ENCODE results near the gene KRT71. TPM values are rescaled to one million over a fixed set of nuclear protein-coding genes. Genes with fewer than 3 reads are reported as not detected.

KRT71 gene
- polyA plus RNA-seq, 1 donor from 2014 or later: not detected

DNA sequence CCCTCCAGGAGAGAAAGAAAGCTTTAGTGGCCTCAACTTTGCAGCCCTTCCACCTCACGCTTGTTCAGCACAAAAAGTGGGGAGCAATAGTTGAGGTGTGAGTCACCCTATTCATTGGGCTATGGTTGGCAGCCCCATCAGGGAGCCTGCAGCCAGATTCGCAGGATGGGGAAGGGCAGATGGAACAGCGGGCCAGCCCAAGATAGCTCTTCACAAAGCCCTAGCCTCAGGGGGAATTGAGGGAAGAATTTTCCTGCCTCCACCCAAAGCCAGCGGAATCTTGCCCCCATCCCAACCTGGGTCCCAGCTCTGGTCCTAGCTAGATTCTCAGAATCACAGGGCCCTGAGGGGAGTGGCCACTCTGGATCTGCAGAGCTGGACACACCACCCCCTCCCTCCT lies 29.1 kb downstream of the KRT71 start:
- H3K36me3 ChIP-seq (ENCODE audit: insufficient read depth, low read length): no peaks in the 10 kb centered on the region
- H3F3A ChIP-seq (ENCODE audit: insufficient read depth, low read length, poor library complexity, severe bottlenecking): no peaks in the 10 kb centered on the region
- H3K9me3 ChIP-seq (ENCODE audit: low read length): no peaks in the 10 kb centered on the region
- H3K4me2 ChIP-seq (ENCODE audit: low read length): no peak overlapping the region
- H3K27me3 ChIP-seq (ENCODE audit: insufficient read depth, low read depth, low read length): no peaks in the 10 kb centered on the region
- no peak overlapping the region for H2AFZ ChIP-seq (ENCODE audit: low read depth, low read length)
- H3K9me2 ChIP-seq (ENCODE audit: insufficient read depth, low read length): no peaks in the 10 kb centered on the region
- H3K4me3 ChIP-seq (ENCODE audit: low read length): no peak overlapping the region
- H3K27ac ChIP-seq (ENCODE audit: low read length): no peak overlapping the region
- H4K20me1 ChIP-seq (ENCODE audit: insufficient read depth): no peaks in the 10 kb centered on the region
- no peak for TF ChIP-seq TAF1 (IDR thresholded peaks at IDR 0.05; ENCODE audit: low read depth)
- no peak for TF ChIP-seq EZH2 (IDR thresholded peaks at IDR 0.05; ENCODE audit: borderline replicate concordance, insufficient read depth, low read length, poor library complexity, severe bottlenecking)
- TF ChIP-seq, protein P1, sequence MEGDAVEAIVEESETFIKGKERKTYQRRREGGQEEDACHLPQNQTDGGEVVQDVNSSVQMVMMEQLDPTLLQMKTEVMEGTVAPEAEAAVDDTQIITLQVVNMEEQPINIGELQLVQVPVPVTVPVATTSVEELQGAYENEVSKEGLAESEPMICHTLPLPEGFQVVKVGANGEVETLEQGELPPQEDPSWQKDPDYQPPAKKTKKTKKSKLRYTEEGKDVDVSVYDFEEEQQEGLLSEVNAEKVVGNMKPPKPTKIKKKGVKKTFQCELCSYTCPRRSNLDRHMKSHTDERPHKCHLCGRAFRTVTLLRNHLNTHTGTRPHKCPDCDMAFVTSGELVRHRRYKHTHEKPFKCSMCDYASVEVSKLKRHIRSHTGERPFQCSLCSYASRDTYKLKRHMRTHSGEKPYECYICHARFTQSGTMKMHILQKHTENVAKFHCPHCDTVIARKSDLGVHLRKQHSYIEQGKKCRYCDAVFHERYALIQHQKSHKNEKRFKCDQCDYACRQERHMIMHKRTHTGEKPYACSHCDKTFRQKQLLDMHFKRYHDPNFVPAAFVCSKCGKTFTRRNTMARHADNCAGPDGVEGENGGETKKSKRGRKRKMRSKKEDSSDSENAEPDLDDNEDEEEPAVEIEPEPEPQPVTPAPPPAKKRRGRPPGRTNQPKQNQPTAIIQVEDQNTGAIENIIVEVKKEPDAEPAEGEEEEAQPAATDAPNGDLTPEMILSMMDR (IDR thresholded peaks at IDR 0.05; ENCODE audit: poor library complexity, severe bottlenecking): no peak
- no peak for TF ChIP-seq RAD21 (conservative IDR thresholded peaks at IDR 0.05)
- TF ChIP-seq EP300 (conservative IDR thresholded peaks at IDR 0.05; ENCODE audit: poor library complexity, severe bottlenecking): no peak
- TF ChIP-seq SMC3 (conservative IDR thresholded peaks at IDR 0.05; ENCODE audit: poor library complexity): no peak
- no peak for TF ChIP-seq MXI1 (conservative IDR thresholded peaks at IDR 0.05; ENCODE audit: poor library complexity, severe bottlenecking)
- no peak for TF ChIP-seq POLR2AphosphoS5 (IDR thresholded peaks at IDR 0.05)
- TF ChIP-seq, protein P2, sequence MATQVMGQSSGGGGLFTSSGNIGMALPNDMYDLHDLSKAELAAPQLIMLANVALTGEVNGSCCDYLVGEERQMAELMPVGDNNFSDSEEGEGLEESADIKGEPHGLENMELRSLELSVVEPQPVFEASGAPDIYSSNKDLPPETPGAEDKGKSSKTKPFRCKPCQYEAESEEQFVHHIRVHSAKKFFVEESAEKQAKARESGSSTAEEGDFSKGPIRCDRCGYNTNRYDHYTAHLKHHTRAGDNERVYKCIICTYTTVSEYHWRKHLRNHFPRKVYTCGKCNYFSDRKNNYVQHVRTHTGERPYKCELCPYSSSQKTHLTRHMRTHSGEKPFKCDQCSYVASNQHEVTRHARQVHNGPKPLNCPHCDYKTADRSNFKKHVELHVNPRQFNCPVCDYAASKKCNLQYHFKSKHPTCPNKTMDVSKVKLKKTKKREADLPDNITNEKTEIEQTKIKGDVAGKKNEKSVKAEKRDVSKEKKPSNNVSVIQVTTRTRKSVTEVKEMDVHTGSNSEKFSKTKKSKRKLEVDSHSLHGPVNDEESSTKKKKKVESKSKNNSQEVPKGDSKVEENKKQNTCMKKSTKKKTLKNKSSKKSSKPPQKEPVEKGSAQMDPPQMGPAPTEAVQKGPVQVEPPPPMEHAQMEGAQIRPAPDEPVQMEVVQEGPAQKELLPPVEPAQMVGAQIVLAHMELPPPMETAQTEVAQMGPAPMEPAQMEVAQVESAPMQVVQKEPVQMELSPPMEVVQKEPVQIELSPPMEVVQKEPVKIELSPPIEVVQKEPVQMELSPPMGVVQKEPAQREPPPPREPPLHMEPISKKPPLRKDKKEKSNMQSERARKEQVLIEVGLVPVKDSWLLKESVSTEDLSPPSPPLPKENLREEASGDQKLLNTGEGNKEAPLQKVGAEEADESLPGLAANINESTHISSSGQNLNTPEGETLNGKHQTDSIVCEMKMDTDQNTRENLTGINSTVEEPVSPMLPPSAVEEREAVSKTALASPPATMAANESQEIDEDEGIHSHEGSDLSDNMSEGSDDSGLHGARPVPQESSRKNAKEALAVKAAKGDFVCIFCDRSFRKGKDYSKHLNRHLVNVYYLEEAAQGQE (IDR thresholded peaks at IDR 0.05; ENCODE audit: borderline replicate concordance): no peak
- no peak overlapping the region for H3K9ac ChIP-seq (ENCODE audit: low read length)
- H3K79me2 ChIP-seq (replicated peaks; ENCODE audit: insufficient read depth, low read length): no peaks in the 10 kb centered on the region

DNA sequence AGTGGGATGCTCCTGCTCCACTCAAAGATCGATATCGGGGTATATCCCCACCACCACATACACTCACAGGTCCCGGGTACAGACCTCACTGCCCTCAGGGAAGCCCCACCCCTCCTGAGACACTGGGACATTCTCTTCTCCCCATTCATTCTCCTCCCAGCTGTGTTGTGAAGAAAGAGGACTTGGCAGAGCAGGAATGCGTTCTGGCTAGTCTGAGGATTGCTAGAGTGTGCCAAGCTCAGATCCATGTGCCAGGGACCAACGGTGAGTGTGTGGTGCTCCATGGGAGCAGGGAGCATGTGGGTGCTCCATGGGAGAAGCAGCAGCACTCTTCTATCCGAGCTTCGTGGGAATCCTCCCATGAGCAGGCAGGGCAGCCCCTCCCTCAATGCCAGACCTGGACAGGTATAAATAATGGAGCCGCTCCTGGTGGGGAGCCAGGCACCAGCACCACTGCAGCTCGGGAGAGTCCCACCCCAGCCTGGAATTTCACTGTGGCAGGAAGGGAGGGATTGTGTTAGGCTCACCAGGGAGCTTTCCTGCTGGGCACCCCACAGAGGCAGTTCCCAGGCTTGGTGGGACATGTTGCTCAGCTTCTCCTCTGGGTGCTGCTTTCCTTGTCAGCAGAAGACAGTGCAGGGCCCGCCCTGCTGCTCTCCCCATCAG lies 30.5 kb downstream of the KRT71 start:
- Histone ChIP-seq H3K79me2 (replicated peaks; ENCODE audit: insufficient read depth, low read length) (no peaks in the 10 kb centered on the region), H3K4me2 (ENCODE audit: low read length) (no peak overlapping the region), H3K36me3 (ENCODE audit: insufficient read depth, low read length) (no peaks in the 10 kb centered on the region), H3F3A (ENCODE audit: insufficient read depth, low read length, poor library complexity, severe bottlenecking) (no peaks in the 10 kb centered on the region), H3K4me3 (ENCODE audit: low read length) (no peak overlapping the region), H4K20me1 (ENCODE audit: insufficient read depth) (no peaks in the 10 kb centered on the region), H3K9me3 (ENCODE audit: low read length) (no peaks in the 10 kb centered on the region), H3K9ac (ENCODE audit: low read length) (no peak overlapping the region), H3K9me2 (ENCODE audit: insufficient read depth, low read length) (no peaks in the 10 kb centered on the region), H2AFZ (ENCODE audit: low read depth, low read length) (no peak overlapping the region), H3K27me3 (ENCODE audit: insufficient read depth, low read depth, low read length) (no peaks in the 10 kb centered on the region), H3K27ac (ENCODE audit: low read length) (no peak overlapping the region)
- TF ChIP-seq EP300 (conservative IDR thresholded peaks at IDR 0.05; ENCODE audit: poor library complexity, severe bottlenecking) (no peak), POLR2AphosphoS5 (IDR thresholded peaks at IDR 0.05) (no peak), MXI1 (conservative IDR thresholded peaks at IDR 0.05; ENCODE audit: poor library complexity, severe bottlenecking) (no peak), EZH2 (IDR thresholded peaks at IDR 0.05; ENCODE audit: borderline replicate concordance, insufficient read depth, low read length, poor library complexity, severe bottlenecking) (no peak), TAF1 (IDR thresholded peaks at IDR 0.05; ENCODE audit: low read depth) (no peak)
